Keratinocyte (primary cell): ENCODE measurements around the gene ACTMAP. TPM values are rescaled to one million over a fixed set of nuclear protein-coding genes. Genes with fewer than 3 reads are reported as not detected.

Experiments used
- DNase-seq: peaks from one replicate; pipeline ENCODE4 v3.0.0-alpha.2; 2011; ENCODE audit warnings: low read depth, missing footprints, low spot score
- FAIRE-seq: peaks from 2 replicates; lab custom pipeline; 2011; peaks lifted over from hg19 to GRCh38; lab: Jason Lieb, UNC
- H2AFZ ChIP-seq: 2 replicates; pipeline ENCODE4 v1.6.0; 2012; ENCODE audit warnings: low read length, control low read depth, inconsistent platforms; ENCODE audit not compliant: control insufficient read depth
- H3K27ac ChIP-seq: 2 replicates; pipeline ENCODE4 v1.5.1; 2011; ENCODE audit warnings: low read length; ENCODE audit not compliant: control insufficient read depth, insufficient read depth
- H3K27me3 ChIP-seq: 3 replicates; pipeline ENCODE4 v1.6.0; 2011; ENCODE audit warnings: low read length; ENCODE audit not compliant: control insufficient read depth, insufficient read depth; ENCODE audit errors: extremely low read depth
- H3K36me3 ChIP-seq, 2 experiments: 2 replicates in 1 of 2; 3 replicates in 1 of 2; pipeline ENCODE4 v1.5.1; 2011; ENCODE audit warnings: low read length in 2 of 2, mild to moderate bottlenecking in 1 of 2; ENCODE audit not compliant: control insufficient read depth in 2 of 2, insufficient read depth in 2 of 2; ENCODE audit errors: extremely low read depth in 1 of 2
- H3K4me1 ChIP-seq: 3 replicates; pipeline ENCODE4 v1.5.1; 2011; ENCODE audit warnings: low read length; ENCODE audit not compliant: control insufficient read depth, insufficient read depth; ENCODE audit errors: extremely low read depth
- H3K4me2 ChIP-seq: 3 replicates; pipeline ENCODE4 v1.6.0; 2011; ENCODE audit warnings: low read depth, low read length; ENCODE audit not compliant: control insufficient read depth, insufficient read depth; ENCODE audit errors: extremely low read depth
- H3K4me3 ChIP-seq, 3 experiments: fragments of 200-600 bp in 1 of 3; sonication (generic) in 1 of 3; 2 replicates in 2 of 3; 3 replicates in 1 of 3; pipeline ENCODE4 v1.5.1; 2011 to 2016; ENCODE audit warnings: low read length in 3 of 3, mild to moderate bottlenecking in 3 of 3, control low read depth in 2 of 3, inconsistent platforms in 1 of 3, low read depth in 1 of 3, mixed read lengths in 1 of 3, mixed run types in 1 of 3, moderate library complexity in 1 of 3; ENCODE audit not compliant: control insufficient read depth in 2 of 3, insufficient read depth in 2 of 3; ENCODE audit errors: extremely low read depth in 1 of 3
- H3K79me2 ChIP-seq: 2 replicates; pipeline ENCODE4 v1.6.0; 2012; ENCODE audit warnings: low read length; ENCODE audit not compliant: control insufficient read depth, insufficient read depth
- H3K9ac ChIP-seq: 3 replicates; pipeline ENCODE4 v1.6.0; 2011; ENCODE audit warnings: low read length; ENCODE audit not compliant: control insufficient read depth, insufficient read depth; ENCODE audit errors: extremely low read depth
- H3K9me1 ChIP-seq: 3 replicates; pipeline ENCODE4 v1.6.0; 2011; ENCODE audit warnings: low read length; ENCODE audit not compliant: control insufficient read depth, insufficient read depth; ENCODE audit errors: extremely low read depth
- H3K9me3 ChIP-seq: 2 replicates; pipeline ENCODE4 v1.5.1; 2012; ENCODE audit warnings: low read depth, low read length; ENCODE audit not compliant: control insufficient read depth
- H4K20me1 ChIP-seq: 3 replicates; pipeline ENCODE4 v1.6.0; 2011; ENCODE audit warnings: low read length; ENCODE audit not compliant: control insufficient read depth, insufficient read depth; ENCODE audit errors: extremely low read depth
- EZH2 ChIP-seq: IDR thresholded peaks from one replicate; pipeline ENCODE4 v1.6.1; 2012; ENCODE audit warnings: inconsistent platforms, mild to moderate bottlenecking, low read length, moderate library complexity
- dilution Hi-C: fragments of 300-500 bp; cut with MboI; formaldehyde crosslinking; loops from one replicate; pipeline ENCODE4 v1.7.0; 2020; ENCODE audit warnings: low sequenced_read_pairs; ENCODE audit not compliant: extremely low pct_ligation_motif_present
- polyA plus RNA-seq, 5 experiments: library from polyadenylated mRNA; depleted of rRNA in 3 of 5; stranded (reverse) in 3 of 5; stranded (forward) in 1 of 5; unstranded in 1 of 5; fragments of >200 nt; gene quantifications; 1 replicate in 1 of 5; 2 replicates in 3 of 5; 3 replicates in 1 of 5; pipeline versions ENCODE4 v1.2.1 to v1.2.3, GENCODE V29; 2011 to 2012; ENCODE audit warnings: missing spikeins in 2 of 5, low read depth in 1 of 5, low replicate concordance in 1 of 5
- TF ChIP-seq, protein P1 (sequence below), 3 experiments: IDR thresholded peaks in 1 of 3; conservative IDR thresholded peaks in 1 of 3; optimal IDR thresholded peaks in 1 of 3; 2 replicates in 2 of 3; 3 replicates in 1 of 3; pipeline versions ENCODE3 to v1.5.1; 2011; ENCODE audit warnings: low read length in 3 of 3, mild to moderate bottlenecking in 3 of 3, moderate library complexity in 2 of 3, control low read depth in 1 of 3, inconsistent platforms in 1 of 3; ENCODE audit not compliant: insufficient read depth in 2 of 3; ENCODE audit errors: extremely low read depth in 1 of 3

Gene ACTMAP
- polyA plus RNA-seq, 1 donor (not counting 4 experiments of a cell fraction or from before 2014, with no cell fraction given), result 1.4 TPM

- peaks cover 41% of the 10 kb centered on the region for H3K4me1 ChIP-seq
- no peaks in the 10 kb centered on the region for H3K27me3 ChIP-seq
- dilution Hi-C loops, result no loop called here
- peaks cover 59% of the 10 kb centered on the region for H3K79me2 ChIP-seq
- H3K9ac ChIP-seq, result peak overlapping the region; percentile 100
- H3K9me1 ChIP-seq, result no peaks in the 10 kb centered on the region
- H3K36me3 ChIP-seq, result peaks cover 8 to 13% of the 10 kb centered on the region in 2 experiments
- FAIRE-seq (no peak), DNase-seq (peak; percentile 82)
- no peak overlapping the region for H2AFZ ChIP-seq
- peaks cover 3% of the 10 kb centered on the region for H4K20me1 ChIP-seq
- peak overlapping the region; percentile 100 for H3K27ac ChIP-seq
- TF ChIP-seq, protein P1, sequence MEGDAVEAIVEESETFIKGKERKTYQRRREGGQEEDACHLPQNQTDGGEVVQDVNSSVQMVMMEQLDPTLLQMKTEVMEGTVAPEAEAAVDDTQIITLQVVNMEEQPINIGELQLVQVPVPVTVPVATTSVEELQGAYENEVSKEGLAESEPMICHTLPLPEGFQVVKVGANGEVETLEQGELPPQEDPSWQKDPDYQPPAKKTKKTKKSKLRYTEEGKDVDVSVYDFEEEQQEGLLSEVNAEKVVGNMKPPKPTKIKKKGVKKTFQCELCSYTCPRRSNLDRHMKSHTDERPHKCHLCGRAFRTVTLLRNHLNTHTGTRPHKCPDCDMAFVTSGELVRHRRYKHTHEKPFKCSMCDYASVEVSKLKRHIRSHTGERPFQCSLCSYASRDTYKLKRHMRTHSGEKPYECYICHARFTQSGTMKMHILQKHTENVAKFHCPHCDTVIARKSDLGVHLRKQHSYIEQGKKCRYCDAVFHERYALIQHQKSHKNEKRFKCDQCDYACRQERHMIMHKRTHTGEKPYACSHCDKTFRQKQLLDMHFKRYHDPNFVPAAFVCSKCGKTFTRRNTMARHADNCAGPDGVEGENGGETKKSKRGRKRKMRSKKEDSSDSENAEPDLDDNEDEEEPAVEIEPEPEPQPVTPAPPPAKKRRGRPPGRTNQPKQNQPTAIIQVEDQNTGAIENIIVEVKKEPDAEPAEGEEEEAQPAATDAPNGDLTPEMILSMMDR (optimal IDR thresholded peaks at IDR 0.05 in 1 of 3, IDR thresholded peaks at IDR 0.05 in 1 of 3, conservative IDR thresholded peaks at IDR 0.05 in 1 of 3; ENCODE audit: extremely low read depth in 1 of 3, insufficient read depth in 2 of 3, low read length in 3 of 3), result no peak
- TF ChIP-seq EZH2, result no peak
- peak overlapping the region; percentile 88 for H3K4me2 ChIP-seq
- H3K4me3 ChIP-seq, result peak overlapping the region; percentile 62 to 90 (median 86)
- H3K9me3 ChIP-seq, result no peaks in the 10 kb centered on the region
These were observed 31.4 kb downstream of the ACTMAP start for GRCh38 chr19:40718774-40719391.

- H3K9ac ChIP-seq, result peak overlapping the region; percentile 100
- peaks cover 51% of the 10 kb centered on the region for H3K79me2 ChIP-seq
- no peak overlapping the region for H2AFZ ChIP-seq
- H3K36me3 ChIP-seq, result peaks cover 5 to 7% of the 10 kb centered on the region in 2 experiments
- peaks cover 41% of the 10 kb centered on the region for H3K4me1 ChIP-seq
- FAIRE-seq, result no peak
- peak overlapping the region; percentile 100 for H3K27ac ChIP-seq
- peak overlapping the region; percentile 62 to 90 (median 86) for H3K4me3 ChIP-seq
- no peaks in the 10 kb centered on the region for H3K9me3 ChIP-seq
- dilution Hi-C loops, result no loop called here
- H4K20me1 ChIP-seq, result no peaks in the 10 kb centered on the region
- H3K27me3 ChIP-seq, result no peaks in the 10 kb centered on the region
- H3K9me1 ChIP-seq, result no peaks in the 10 kb centered on the region
- no peak for DNase-seq
- peak overlapping the region; percentile 88 for H3K4me2 ChIP-seq
- TF ChIP-seq EZH2, result no peak
- TF ChIP-seq, protein P1 (optimal IDR thresholded peaks at IDR 0.05 in 1 of 3, IDR thresholded peaks at IDR 0.05 in 1 of 3, conservative IDR thresholded peaks at IDR 0.05 in 1 of 3; ENCODE audit: extremely low read depth in 1 of 3, insufficient read depth in 2 of 3, low read length in 3 of 3), result no peak
These were observed 32.1 kb downstream of the ACTMAP start for GRCh38 chr19:40717880-40718773.
